SU-DHL-6 (cell line): ENCODE results near the gene CLASP1.

Experiments used
- EZH2phosphoT487 ChIP-seq: fragments of 200-600 bp; sonication (generic), shearing (Covaris generic); conservative IDR thresholded peaks from 2 replicates; pipeline ENCODE4 v1.6.1; 2018; ENCODE audit warnings: mild to moderate bottlenecking, antibody characterized with exemption, low read length, moderate library complexity, mixed read lengths
- TF ChIP-seq, protein P1 (sequence below): fragments of 200-600 bp; sonication (generic); IDR thresholded peaks from one replicate; pipeline ENCODE4 v1.5.1; 2017; ENCODE audit warnings: antibody characterized with exemption, mild to moderate bottlenecking, low read length, moderate library complexity; ENCODE audit not compliant: insufficient read depth, poor library complexity, severe bottlenecking

DNA sequence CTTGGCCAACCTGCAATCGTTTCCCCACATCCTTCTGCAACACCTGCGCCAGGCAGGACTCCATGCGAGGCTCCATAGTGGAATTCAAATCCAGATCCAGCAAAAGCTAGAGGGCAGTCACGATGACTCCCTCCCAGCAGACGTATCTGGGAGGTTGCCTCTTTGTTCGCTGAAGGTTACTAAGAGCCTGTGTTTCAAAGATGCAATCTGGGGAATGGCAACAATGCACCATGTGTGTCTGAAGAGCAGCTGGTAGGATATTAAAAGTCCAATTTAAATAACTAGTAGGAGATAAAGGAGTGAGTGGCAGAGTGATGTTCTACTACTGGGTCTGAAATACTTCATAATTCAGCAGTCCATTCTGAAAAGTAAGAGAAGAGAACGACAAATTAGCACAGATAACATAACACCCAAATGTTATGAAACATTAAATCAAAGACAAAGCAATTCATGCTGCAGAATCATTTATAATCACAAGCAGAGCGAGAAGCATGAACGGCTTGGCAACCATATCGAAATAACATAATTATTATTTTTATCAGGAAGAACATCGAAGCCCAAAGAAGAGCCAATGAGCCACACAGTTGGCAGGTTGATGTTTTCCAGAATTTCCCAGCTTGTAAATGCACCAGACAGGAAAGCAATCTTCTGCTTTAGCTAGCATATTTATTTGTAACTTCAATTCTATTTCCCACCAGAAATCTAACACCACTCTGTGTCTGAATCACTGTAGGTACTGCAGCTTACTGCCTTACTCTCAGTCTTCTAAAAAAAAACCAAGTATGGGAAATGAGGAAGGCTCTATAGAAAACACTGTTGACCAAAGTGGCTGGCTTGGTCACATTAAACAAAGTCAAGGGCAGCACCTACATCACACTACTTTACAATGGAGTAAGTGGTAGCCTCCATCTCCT lies 43.2 kb downstream of the CLASP1 start:
- TF ChIP-seq, protein P1, sequence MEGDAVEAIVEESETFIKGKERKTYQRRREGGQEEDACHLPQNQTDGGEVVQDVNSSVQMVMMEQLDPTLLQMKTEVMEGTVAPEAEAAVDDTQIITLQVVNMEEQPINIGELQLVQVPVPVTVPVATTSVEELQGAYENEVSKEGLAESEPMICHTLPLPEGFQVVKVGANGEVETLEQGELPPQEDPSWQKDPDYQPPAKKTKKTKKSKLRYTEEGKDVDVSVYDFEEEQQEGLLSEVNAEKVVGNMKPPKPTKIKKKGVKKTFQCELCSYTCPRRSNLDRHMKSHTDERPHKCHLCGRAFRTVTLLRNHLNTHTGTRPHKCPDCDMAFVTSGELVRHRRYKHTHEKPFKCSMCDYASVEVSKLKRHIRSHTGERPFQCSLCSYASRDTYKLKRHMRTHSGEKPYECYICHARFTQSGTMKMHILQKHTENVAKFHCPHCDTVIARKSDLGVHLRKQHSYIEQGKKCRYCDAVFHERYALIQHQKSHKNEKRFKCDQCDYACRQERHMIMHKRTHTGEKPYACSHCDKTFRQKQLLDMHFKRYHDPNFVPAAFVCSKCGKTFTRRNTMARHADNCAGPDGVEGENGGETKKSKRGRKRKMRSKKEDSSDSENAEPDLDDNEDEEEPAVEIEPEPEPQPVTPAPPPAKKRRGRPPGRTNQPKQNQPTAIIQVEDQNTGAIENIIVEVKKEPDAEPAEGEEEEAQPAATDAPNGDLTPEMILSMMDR, result no peak
- TF ChIP-seq EZH2phosphoT487, result no peak
